ENCODE measurements around the gene GRK1.
"Not testable (repeated sequence)": the region's sequence is repeated elsewhere in the genome, so short reads cannot be mapped to it uniquely, and the experiment has no call there.

The GRK1 gene

DNA sequence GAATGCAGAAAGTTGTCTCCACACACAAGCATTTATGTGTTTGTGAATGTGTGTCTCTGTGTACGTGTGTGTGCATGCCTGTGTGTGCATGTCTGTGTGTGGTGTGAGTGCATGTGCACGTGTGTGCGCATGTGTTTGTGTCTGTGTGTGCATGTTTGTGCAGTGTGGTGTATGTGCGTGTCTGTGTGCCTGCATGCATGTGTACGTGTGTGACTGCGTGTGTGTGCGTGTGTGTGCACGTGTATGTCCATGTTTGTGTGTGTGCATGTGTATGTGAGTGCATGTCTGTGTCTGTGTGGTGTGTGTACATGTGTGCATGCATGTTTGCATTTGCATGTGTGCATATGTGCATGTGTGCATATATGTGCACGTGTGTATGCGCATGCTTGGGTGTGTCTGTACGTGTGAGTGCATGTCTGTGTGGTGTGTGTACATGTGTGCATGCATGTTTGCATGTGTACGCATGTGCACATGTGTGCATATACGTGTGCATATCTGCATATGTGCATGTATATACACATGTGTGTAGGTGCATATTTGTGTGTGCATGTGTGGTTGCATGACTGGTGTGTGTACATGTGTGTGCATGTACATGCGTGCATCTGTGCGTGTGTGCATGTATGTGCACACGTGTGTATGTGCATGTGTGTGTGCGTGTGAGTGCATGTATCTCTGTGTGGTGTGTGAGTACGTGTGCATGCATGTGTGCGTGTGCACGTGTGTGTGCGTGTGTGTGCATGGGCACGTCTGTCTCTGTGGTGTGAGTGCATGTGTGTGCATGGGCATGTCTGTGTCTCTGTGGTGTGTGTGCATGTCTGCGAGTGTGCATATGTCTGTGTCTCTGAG is 83.8 kb downstream of the GRK1 start:
- TF ChIP-seq, protein P1, sequence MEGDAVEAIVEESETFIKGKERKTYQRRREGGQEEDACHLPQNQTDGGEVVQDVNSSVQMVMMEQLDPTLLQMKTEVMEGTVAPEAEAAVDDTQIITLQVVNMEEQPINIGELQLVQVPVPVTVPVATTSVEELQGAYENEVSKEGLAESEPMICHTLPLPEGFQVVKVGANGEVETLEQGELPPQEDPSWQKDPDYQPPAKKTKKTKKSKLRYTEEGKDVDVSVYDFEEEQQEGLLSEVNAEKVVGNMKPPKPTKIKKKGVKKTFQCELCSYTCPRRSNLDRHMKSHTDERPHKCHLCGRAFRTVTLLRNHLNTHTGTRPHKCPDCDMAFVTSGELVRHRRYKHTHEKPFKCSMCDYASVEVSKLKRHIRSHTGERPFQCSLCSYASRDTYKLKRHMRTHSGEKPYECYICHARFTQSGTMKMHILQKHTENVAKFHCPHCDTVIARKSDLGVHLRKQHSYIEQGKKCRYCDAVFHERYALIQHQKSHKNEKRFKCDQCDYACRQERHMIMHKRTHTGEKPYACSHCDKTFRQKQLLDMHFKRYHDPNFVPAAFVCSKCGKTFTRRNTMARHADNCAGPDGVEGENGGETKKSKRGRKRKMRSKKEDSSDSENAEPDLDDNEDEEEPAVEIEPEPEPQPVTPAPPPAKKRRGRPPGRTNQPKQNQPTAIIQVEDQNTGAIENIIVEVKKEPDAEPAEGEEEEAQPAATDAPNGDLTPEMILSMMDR (conservative IDR thresholded peaks at IDR 0.05; ENCODE audit: control insufficient read depth, insufficient read depth, low read depth, low read length): no peak
- no peak overlapping the region for H3K4me3 ChIP-seq (ENCODE audit: control insufficient read depth, low read depth, low read length)
- no peak for DNase-seq (ENCODE audit: low read depth)

DNA sequence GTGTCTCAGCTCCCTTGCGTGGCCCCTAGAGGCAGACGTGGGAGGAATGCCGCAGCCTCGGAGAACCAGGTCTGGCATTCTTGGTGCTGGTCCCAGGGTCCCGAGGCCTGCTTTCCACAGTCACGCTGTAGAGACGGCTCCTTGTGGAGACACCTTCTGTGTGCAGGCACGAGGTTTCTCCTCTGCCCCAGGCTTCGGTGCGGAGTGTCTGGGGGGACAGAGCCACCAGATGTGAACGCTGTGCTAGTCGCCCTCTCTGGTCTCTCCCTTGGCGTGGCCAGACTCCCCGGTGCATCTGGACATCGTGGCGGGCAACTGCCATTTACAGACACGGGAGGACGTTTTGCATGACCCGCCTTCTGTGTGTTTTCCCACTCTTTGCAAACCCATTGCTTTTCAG is 84.5 kb downstream of the GRK1 start:
- no peak overlapping the region for H3K4me3 ChIP-seq (ENCODE audit: control insufficient read depth, low read depth, low read length)
- TF ChIP-seq, protein P1 (conservative IDR thresholded peaks at IDR 0.05; ENCODE audit: control insufficient read depth, insufficient read depth, low read depth, low read length): no peak
- no peak for DNase-seq (ENCODE audit: low read depth)

DNA sequence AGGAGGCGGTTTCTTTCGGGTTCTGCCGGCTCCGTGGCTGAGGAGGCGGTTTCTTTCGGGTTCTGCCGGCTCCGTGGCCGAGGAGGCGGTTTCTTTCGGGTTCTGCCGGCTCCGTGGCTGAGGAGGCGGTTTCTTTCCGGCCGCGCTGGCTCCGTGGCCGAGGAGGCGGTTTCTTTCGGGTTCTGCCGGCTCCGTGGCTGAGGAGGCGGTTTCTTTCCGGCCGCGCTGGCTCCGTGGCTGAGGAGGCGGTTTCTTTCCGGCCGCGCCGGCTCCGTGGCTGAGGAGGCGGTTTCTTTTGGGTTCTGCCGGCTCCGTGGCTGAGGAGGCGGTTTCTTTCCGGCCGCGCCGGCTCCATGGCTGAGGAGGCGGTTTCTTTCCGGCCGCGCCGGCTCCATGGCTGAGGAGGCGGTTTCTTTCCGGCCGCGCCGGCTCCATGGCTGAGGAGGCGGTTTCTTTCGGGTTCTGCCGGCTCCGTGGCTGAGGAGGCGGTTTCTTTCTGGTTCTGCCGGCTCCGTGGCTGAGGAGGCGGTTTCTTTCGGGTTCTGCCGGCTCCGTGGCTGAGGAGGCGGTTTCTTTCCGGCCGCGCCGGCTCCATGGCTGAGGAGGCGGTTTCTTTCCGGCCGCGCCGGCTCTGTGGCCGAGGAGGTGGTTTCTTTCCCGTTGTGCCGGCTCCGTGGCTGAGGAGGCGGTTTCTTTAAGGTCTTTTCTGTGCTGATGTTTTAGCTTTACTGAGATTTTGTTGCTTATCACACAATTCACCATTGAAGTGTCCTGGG is 85.4 kb downstream of the GRK1 start:
- not testable (repeated sequence) for DNase-seq (ENCODE audit: low read depth); H3K4me3 ChIP-seq (ENCODE audit: control insufficient read depth, low read depth, low read length)

DNA sequence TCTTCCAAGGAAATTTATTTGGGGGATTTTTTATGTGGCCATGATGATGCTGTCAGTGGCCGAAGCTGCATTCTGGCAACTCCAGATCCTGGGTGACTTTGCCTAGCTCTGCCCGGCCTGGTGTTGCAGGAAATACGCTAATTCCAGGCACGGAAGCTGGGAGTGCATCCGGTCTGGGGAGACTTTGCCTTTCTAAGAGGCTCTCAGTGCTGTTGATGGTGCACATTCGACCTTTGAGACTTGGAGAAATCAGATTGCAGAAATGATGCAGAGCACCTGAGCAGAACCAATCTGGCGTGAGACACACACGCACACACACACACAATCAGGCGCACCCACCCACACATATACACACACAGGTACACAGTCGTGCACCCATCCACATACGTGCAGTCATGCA is 86.2 kb downstream of the GRK1 start:
- DNase-seq (ENCODE audit: low read depth): no peak
- TF ChIP-seq, protein P1 (conservative IDR thresholded peaks at IDR 0.05; ENCODE audit: control insufficient read depth, insufficient read depth, low read depth, low read length): no peak
- H3K4me3 ChIP-seq (ENCODE audit: control insufficient read depth, low read depth, low read length): no peak overlapping the region

DNA sequence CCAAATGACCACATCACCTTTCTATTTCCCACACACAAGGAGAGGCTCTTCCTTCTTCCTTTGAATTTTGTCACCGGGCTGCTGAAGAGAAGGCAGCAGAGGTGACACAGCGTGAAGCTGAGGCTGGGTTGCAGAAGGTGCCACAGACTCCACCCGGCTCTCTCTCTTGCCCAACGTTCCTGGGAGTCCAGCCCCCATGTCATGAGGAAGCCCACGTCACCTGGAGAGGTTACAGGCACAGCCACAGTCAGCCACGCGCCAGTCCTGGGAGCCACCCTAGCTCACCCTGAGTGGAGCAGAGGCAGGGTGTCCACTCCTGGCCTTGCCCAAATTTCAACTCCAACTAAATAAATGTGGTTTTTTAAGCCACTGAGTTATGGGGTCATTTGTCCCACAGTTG is 87.2 kb downstream of the GRK1 start:
- no peak for DNase-seq (ENCODE audit: low read depth)
- TF ChIP-seq, protein P1 (conservative IDR thresholded peaks at IDR 0.05; ENCODE audit: control insufficient read depth, insufficient read depth, low read depth, low read length): no peak
- no peak overlapping the region for H3K4me3 ChIP-seq (ENCODE audit: control insufficient read depth, low read depth, low read length)

DNA sequence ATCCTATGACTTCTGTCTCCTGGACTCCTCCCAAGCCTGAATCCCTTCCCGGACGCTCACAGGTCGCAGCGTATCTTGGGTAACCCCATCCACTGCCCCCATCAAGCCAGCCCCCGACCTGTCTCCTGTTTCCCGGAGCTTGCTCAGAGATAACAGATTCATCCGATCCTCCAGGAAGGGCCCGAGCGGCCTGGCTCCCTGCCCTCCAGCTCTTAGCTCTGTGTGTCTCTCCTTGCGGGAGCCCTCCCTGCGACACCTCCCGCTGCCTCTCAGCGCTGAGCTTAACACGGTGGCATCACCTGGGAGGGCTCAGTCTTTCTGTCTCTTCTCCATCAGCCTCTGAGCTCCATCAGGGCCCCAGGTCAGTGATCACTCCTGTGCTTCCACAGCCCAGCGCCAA is 87.7 kb downstream of the GRK1 start:
- H3K4me3 ChIP-seq (ENCODE audit: control insufficient read depth, low read depth, low read length): no peak overlapping the region
- TF ChIP-seq, protein P1 (conservative IDR thresholded peaks at IDR 0.05; ENCODE audit: control insufficient read depth, insufficient read depth, low read depth, low read length): no peak
- DNase-seq (ENCODE audit: low read depth): no peak

DNA sequence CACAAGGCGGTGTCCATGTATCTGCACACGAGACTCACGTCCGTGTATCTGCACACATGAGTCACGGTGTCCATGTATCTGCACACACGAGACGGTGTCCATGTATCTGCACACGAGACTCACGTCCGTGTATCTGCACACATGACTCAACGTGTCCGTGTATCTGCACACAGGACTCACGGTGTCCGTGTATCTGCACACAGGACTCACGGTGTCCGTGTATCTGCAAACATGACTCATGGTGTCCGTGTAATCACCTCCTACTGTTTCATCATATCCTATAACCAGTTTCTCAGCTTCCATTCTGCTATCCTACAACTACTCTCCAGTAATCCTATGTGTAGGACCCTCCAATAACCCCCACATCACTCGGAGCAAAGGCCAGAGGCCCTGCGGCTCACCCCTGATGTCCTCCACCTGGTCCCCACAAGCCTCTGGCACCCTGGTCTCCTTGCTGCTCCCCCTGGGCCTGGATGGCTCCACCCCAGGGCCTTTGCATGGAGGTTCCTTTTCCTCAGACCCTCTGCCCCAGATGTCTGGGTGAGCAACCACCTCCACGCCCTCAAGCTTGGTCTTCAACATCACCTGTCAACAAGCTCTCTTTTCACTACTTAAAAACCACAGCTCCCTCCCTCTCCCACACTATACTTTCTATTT is 89.5 kb downstream of the GRK1 start:
- no peak overlapping the region for H3K4me3 ChIP-seq (ENCODE audit: control insufficient read depth, low read depth, low read length)
- DNase-seq (ENCODE audit: low read depth): peak; percentile 34
- TF ChIP-seq, protein P1 (conservative IDR thresholded peaks at IDR 0.05; ENCODE audit: control insufficient read depth, insufficient read depth, low read depth, low read length): no peak

All from fibroblast of mammary gland (primary cell).